GM19467 (cell line): ENCODE results near the gene ZNF560.
"Not testable (repeated sequence)": the region's sequence is repeated elsewhere in the genome, so short reads cannot be mapped to it uniquely, and the experiment has no call there.

Experiments used
- ATAC-seq: cut with Tn5 transposase; IDR thresholded peaks from one replicate; pipeline ENCODE4 v1.9.1; 2021; ENCODE audit warnings: mild to moderate bottlenecking, moderate library complexity; ENCODE audit not compliant: unreplicated experiment

The ZNF560 gene

DNA sequence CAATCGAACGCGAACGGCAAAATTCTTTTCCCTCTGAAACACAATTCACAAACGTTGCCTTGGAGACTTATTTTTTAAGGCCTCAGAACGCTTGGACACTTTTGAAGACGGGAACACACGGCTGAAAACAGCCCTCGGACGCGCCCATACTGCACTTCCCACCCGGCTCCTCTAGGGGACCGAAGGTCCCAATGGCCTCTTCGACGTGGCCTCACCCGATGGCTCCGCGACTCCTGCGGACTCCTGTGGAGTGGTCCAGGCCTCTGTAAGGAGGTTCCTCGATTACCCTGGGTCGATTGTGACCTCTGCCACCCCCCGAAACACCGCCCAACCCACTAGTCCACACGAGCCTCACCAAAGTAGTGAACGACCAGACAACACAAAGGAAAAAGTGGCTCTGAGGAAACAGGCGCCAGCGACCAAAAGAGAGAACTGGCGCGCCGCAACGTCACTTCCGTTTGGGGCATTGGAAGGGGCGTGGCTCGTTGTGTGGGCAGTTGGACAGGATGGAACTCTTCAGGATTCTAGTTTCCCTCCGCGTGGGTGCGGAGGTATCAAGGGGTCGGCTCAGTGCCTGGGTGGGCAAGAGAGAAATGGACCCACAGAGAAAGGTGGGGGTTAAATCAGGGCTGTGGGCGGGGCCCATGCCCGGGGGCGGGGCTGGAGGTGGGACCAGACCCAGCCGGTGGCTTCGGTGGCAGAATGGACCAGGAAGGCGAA is at the start of gene ZNF560:
Gene ZNF560, minus strand, starts transcription at position 434 of the 720 bp plus-strand sequence. CDS start 23,303 bp downstream, outside the sequence.
- ATAC-seq = no peak

DNA sequence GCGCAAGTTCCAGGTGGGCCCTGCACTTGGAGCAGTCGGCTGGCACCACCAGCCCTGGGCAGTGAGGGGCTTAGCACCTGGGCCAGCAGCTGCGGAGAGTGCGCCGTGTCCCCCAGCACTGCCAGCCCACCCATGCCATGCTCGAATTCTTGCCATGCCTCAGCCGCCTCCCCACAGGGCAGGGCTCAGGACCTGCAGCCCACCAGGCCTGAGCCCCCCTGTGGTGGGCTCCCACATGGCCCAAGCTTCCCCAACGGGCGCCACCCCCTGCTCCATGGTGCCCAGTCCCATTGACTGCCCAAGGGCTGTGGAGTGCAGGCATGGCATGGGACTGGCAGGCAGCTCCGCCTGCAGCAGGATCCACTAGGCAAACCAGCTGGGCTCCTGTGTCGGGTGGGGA is 49.5 kb upstream of the ZNF560 start:
- no peak for ATAC-seq

DNA sequence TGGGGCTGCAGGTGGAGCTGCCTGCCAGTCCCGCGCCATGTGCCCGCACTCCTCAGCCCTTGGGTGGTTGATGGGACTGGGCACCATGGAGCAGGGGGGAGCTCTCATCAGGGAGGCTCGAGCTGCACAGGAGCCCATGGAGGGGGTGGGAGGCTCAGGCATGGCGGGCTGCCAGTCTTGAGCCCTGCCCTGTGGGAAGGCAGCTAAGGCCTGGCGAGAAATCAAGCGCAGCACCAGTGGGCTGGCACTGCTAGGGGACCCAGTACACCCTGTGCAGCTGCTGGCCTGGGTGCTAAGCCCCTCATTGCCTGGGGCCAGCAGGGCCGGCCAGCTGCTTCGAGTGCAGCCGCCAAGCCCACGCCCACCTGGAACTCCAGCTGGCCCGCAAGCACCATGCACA is 42.9 kb upstream of the ZNF560 start:
- not testable (repeated sequence) for ATAC-seq

DNA sequence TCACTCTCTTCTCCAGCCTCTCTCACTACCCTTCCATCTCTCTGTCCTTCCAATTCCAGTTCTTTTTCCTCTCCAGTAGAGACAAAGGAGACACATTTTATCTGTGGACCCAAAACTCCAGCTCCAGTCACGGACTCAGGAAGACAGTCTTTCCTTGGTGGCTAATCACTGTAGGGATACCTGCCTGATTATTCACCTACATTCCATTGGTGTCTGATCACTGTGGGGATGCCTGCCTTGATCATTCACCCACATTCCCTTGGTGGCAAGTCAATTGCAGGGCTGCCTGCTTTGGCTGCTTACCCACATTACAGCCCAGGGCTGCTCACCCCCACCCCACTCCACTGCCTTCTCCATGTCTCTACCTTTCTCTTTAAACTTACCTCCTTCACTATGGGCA is 41.5 kb upstream of the ZNF560 start:
- not testable (repeated sequence) for ATAC-seq

DNA sequence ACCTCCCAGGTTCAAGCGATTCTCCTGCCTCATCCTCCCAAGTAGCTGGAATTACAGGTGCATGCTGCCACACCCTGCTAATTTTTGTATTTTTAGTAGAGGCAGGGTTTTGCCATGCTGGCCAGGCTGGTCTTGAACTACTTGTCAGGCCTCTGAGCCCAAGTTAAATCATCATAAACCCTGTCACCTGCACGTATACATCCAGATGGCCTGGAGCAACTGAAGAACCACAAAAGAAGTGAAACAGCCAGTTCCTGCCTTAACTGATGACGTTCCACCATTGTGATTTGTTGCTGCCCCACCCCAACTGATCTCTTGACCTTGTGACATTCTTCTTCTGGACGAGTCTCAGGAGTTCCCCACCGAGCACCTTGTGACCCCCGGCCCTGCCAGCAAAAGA is 40.8 kb upstream of the ZNF560 start:
- ATAC-seq = not testable (repeated sequence)

DNA sequence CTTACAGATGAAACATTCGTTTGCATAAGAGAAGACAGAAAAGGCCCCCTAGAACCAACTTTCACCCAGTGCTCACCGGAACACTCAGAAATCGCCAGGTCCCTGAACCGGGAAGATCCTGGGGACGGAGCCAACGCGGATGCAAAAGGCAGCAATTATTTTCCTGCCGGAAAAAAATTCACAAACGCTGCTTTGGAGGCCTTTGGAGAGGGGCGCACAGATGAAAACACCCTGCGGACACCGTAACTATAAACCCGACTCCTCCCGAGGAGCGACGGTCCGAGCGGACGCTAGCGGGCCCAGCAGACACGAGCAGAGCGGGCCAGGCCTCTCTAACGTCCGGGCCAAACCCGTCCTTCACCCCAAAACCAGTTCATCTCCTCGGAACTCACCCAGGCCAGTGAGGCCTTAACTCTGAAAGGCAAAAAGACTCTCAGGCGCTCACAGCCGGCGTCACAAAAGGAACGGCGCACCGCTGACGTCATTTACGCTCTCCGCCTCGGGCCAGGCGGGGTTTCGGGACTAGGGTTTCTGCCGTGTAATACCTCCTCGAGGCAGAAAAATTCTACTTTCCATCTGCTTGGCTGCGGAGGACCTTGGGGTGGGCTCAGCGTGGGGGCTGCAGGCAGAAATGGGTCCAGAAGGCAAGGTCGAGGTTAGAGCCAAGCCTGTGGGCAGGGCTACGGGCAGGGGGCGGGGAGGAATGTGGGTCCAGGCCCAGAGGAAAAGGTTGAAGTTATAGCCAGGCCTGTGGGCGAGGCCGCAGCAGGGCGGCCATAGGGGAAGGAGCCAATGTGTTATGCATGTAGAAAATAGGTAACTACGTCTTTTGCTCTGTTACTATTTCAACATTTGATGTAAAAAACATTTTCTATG is 40.0 kb upstream of the ZNF560 start, which contains the start of gene ZNF426:
Gene ZNF426, minus strand, starts transcription at position 463 of the 876 bp plus-strand sequence. CDS start 2,413 bp downstream, outside the sequence.
- peak; percentile 76 for ATAC-seq

DNA sequence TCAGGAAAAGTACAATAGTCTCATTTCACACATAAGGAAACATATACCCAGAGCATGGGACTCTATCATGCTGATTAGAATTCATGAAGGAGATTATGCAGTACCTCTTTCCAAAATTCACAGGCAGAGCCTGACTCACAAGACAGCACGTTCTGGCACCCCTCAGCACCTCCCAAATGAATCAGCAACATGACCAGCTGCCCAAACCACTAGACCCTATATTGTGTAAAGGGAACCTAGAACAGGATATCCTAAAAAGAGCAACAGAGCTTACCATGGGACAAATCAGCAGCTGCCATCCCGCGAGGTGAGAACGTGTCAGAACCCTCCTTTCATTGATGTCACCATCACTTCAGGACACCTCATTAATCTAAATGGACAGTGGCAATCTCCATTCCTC is 37.5 kb upstream of the ZNF560 start:
- no peak for ATAC-seq

DNA sequence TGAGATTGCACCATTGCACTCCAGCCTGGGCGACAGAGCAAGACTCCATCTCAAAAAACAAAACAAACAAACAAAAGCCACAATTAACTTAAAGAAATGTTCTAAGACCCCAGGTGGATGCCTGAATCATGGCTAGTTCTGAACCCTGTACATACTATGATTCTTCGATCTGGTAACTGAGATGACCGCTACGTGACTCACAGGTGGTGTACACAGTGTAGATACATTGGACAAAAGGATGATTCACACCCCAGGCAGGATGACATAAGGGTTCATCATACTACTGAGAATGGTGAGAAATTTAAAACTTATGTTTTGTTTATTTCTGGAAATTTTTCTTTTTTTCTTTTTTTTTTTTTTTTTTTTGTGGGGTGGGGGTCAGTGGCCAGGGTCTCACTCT is 33.5 kb upstream of the ZNF560 start:
- no peak for ATAC-seq

DNA sequence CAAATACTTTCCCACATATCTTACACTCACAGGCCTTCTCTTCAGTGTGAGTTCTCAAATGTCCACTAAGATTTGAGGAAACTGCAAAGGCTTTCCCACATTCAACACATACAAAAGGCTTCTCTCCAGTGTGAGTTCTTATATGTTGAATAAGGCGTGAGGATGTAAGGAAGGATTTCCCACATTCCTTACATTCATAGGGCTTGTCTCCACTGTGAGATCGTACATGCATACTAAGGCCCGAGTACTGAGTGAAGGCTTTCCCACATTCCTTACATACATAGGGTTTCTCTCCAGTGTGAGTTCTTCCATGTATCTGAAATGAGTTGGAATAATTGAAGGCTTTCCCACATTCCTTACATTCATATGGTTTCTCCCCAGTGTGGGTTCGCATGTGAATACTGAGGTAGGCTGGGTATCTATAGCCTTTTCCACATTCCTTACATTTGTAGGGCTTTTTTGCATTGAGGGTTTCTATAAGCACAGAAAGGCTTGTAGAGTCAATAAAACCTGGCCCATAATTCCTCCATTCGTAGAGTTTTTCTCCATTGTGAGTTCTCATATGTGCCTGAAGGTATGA is 30.4 kb upstream of the ZNF560 start:
- ATAC-seq = no peak

DNA sequence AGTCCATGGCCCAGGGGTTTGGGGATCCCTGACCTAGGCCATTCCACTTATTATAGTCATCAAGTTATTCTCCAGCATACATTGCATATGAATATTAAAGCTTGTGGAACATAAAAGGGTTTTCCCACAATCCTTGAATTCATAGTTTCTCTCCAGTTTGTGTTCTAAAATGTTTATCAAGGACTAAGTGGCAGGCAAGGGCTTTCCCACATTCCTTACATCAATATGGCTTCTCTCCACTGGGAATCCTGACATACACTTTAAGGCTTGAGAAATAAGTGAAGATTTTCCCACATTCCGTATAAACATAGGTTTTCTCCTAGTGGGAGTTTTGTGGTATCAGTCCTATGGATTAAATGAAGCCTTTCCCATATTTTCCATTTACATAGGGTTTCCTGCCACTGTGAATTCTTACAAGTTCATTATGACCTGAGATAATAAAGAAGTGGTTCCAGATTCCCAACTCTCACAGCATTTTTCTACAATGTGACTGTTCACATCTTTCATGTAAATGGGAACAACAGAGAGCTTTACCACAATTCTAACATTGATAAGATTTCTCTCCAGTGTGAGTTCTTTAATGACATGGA is 25.6 kb upstream of the ZNF560 start:
- no peak for ATAC-seq

DNA sequence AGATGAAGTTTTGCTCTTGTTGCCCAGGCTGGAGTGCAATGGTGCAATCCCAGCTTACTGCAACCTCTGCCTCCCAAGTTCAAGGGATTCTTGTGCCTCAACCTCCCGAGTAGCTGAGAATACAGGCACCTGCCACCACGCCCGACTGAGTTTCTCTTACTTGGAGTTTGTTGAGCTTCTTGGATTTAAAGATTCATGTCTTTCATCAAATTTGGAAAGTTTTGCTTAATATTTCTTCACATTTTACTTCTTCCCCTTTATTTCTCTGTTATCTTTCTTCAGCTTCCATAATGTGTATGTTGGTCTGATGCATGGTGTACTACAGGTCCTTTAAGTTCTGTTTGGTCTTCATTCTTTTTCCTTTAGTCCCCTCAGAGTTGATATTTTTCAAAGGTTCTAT is 8.9 kb upstream of the ZNF560 start:
- ATAC-seq = no peak

DNA sequence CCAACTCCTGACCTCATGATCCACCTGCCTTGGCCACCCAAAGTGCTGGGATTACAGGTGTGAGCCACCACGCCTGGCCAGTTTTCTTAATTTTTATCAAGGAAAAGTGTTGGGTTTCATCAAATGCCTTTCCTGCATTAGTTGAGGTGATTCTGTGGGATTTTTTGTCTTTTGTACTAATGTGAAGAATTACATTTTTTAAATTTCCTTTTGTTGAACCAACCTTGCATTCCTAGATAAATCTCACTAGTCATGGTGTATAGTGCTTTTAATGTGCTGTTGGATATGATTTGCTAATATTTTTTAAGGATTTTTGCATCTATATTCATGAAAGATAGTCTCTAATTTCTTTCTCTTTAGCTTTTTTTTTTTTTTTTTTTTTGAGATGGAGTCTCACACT is 2.4 kb upstream of the ZNF560 start:
- no peak for ATAC-seq

DNA sequence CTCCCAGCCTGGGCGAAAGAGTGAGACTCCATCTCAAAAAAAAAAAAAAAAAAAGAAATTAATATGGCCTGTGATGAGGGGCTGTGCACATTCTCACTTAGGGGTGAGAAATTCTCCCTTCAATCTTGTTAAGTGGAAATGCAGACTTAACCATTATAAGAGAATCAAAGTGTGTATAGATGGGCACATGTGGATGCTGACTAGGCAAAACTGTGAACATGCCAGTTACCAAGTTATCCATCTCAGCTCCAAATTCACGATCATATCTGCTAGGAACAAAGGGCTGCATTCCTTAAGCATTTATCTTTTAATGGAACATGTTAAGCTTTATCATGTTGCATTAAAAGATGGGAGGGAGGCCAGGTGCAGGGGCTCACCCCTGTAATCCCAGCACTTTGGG is 4.3 kb downstream of the ZNF560 start:
- no peak for ATAC-seq

DNA sequence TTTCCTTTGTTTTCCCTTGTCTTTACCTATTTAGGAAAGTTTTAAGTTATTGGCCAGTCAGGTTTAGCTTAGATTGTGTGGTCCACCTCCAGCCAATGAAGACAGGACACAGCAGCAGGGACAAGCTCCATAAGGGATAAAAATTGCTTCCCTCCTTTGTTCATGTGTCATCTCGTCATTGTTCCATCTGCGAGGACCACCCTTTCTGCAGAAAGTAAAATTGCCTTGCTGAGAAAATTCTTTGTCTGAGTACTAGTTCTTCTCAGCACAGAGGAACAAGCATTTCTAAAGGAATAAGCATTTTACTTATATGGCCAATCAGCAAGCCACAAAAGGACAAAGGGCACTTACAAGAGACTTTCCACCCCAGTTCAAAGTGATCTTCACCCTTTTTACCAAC is 11.4 kb downstream of the ZNF560 start:
- no peak for ATAC-seq

DNA sequence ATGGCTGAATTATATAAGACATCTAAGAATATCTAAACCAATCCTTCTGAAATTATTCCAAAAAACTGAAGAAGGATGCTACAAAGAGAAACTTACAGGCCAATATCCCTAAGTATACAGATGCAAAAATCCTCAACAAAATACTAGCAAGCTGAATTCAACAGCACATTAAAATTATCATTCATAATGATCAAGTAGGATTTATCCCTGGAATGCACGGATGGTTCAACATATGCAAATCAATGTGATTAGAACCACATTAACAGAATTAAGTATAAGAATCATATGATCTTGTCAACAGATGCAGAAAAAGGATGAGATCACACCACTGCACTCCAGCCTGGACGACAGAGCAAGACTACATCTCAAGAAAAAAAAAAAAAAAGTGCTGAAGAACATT is 13.3 kb downstream of the ZNF560 start:
- no peak for ATAC-seq

DNA sequence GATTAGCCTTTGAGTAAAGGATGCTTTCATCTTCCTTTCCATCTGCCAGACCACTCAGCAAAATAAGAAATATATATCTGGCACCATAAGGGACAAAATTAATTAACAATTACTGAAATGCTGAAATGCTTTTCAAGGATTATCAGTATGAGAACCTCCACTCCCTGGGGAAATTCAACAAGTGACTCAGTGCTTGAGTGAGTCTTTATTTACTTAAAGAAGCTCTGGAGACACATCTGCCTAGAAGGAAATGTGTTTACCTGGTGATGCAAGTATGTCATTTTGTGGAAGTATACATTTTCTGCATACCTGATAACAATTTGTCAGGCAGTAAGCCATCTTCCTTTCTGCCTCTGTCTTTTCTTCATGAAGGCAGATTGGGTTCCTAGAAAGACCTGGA is 23.4 kb downstream of the ZNF560 start:
- ATAC-seq = no peak

DNA sequence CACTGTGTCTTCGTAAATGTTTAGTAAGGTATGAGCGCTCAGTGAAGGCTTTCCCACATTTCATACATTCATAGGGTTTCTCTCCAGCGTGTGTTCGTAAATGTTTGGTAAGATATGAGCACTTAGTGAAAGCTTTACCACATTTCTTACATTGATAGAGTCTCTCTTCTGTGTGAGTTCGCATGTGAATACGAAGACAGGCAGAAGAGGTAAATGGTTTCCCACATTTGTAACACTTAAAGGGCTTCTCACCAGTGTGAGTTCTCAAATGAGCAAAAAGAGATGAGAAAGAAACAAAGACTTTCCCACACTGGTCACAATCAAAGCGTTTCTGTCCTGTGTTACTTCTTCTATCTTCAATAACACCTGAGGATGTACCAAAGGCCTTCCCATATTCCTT is 31.3 kb downstream of the ZNF560 start:
- no peak for ATAC-seq

DNA sequence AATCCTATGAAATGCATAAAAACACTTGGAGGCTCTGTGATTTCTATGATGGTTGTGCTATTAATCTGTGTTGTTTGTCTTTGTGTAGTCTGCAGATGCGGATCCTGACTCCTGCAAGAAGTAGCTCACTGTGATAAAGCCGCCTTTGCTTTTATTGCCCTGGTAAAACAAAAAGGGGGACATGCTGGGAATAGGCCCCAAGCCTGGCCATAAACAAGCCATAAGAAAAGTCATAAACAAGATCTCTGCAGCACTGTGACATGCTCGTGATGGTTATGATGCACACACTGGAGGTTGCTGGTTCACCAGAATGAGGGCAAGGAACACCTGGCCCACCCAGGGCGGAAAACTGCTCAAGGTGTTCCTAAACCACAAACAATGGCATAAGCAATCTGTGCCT is 36.5 kb downstream of the ZNF560 start:
- no peak for ATAC-seq

DNA sequence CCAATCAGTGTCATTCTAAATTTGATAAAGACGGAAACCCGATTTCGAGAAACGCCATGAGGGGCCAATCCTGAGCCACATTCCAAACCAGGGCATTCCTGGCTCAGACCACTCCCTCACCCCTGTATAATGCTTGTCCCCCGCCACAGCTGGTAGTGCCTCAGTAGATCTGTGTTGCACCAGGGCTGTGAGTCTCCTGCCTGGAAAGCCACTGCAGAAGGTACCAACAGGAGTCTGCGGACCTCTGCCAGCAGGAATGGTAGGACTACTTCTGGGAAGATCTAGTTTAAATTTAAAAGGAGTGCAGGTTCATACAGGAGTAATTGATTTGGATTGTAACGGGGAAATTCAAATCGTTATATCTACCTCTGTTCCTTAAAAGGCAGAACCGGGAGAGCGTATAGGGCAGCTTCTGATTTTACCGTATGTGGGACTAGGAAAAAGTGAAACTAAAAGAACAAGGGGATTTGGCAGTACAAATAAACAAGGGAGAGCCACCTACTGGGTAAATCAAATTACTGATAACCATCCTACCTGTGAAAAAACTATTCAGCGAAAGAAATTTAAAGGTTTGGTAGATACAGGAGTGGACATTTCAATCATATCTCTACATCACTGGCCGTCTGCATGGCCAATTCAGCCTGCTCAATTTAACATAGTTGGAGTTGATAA is 42.3 kb downstream of the ZNF560 start:
- no peak for ATAC-seq

DNA sequence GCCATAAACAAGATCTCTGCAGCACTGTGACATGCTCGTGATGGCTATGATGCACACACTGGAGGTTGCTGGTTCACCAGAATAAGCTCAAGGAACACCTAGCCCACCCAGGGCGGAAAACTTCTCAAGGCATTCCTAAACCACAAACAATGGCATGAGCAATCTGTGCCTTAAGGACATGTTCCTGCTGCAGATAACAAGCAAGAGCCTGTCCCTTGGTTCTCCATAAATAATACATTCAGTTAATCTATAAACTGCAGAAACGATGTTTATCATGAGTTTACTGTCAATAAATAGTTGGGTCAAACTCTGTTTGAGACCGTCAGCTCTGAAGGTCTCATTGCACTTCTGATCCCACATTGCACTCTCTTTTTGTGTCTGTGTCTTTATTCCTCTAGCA is 44.5 kb downstream of the ZNF560 start:
- ATAC-seq = no peak

DNA sequence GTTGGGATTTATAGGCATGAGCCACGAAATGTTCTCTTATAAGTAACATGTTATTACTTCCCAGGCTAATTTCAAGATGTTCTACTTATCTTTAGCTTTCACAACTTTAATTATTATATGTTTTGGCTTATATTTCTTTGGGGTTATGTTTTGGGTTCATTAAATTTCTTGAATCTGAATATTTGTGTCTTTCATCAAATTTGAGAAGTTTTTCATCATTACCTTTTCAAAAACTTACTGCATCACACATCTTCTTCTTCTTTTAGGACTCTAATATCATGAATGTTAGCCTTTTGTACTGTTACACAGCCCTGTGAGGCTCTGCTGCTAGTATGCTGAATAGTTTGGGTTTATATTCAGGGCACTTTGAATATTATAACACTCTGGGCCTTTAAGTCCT is 53.4 kb downstream of the ZNF560 start:
- no peak for ATAC-seq
